ENCODE data around the gene SVEP1.

SVEP1 gene

GRCh38 chr9:110601098-110601497 lies 21.6 kb upstream of the SVEP1 start:
- Histone ChIP-seq H3K9me3 (replicated peaks in 1 of 2; ENCODE audit: control insufficient read depth in 2 of 2, insufficient read depth in 1 of 2, low read depth in 1 of 2, low read length in 2 of 2) (peaks cover 3 to 4% of the 10 kb centered on the region in 2 donors), H2BK15ac (ENCODE audit: low read length) (no peak overlapping the region), H2BK120ac (ENCODE audit: low read depth, low read length) (no peak overlapping the region), H2BK5ac (ENCODE audit: low read length) (no peak overlapping the region), H4K8ac (ENCODE audit: low read depth, low read length) (no peak overlapping the region), H3K27me3 (ENCODE audit: control insufficient read depth in 3 of 3, insufficient read depth in 3 of 3, low read depth in 1 of 3, low read length in 3 of 3) (no peaks in the 10 kb centered on the region), H4K91ac (ENCODE audit: low read depth, low read length, poor library complexity) (no peak overlapping the region), H2AK5ac (ENCODE audit: low read depth, low read length) (no peak overlapping the region), H2BK12ac (ENCODE audit: low read length) (no peak overlapping the region), H3K9ac (ENCODE audit: low read depth, low read length, poor library complexity) (no peak overlapping the region), H3K14ac (ENCODE audit: low read length) (no peak overlapping the region), H3K36me3 (replicated peaks in 1 of 2; ENCODE audit: control insufficient read depth in 2 of 2, insufficient read depth in 2 of 2, low read length in 2 of 2) (no peaks in the 10 kb centered on the region), H3K4ac (ENCODE audit: low read length) (no peak overlapping the region), H3K79me1 (ENCODE audit: low read depth, low read length) (no peaks in the 10 kb centered on the region), H3K4me1 (ENCODE audit: control insufficient read depth in 2 of 2, insufficient read depth in 1 of 2, low read depth in 1 of 2, low read length in 2 of 2) (peaks cover 0 to 1% of the 10 kb centered on the region in 2 donors), H3K4me3 (ENCODE audit: low read length in 2 of 2) (no peak overlapping the region), H3K23ac (ENCODE audit: low read depth, low read length, poor library complexity) (no peak overlapping the region), H3K4me2 (ENCODE audit: insufficient read depth, low read length, poor library complexity, severe bottlenecking) (no peak overlapping the region), H3K18ac (ENCODE audit: low read length) (no peak overlapping the region), H2AFZ (ENCODE audit: low read length) (no peak overlapping the region), H3K27ac (replicated peaks; ENCODE audit: low read length) (no peak overlapping the region)
- whole genome bisulfite sequencing, 2 donors (ENCODE audit: extremely low coverage in 2 of 2, insufficient read length in 2 of 2, insufficient replicate concordance in 1 of 2), result no CpG with 5 or more reads among the region's 4 CpGs
- no peak for DNase-seq (ENCODE audit: low spot score)

DNA sequence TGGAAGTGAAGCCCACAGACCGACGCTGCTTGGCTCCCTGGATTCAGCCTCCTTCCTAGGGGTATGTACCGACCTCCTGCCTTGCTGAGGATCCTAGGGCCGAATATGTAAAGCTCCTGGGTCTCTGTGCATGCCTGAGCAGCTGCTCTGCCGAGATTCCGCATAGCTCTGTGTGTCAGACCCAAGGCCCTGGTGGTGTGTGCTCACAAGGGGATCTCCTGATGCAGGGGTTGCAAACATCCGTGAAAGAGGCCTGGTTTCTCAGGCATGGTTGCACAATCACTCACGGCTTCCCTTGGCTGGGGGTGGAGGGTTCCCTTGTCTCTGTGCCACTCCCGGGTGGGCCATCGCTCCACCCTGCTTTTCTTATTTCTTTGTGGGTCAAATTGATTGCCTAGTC lies 19.9 kb upstream of the SVEP1 start:
- H3K9me3 ChIP-seq (replicated peaks in 1 of 2; ENCODE audit: control insufficient read depth in 2 of 2, insufficient read depth in 1 of 2, low read depth in 1 of 2, low read length in 2 of 2), result peaks cover 3 to 4% of the 10 kb centered on the region in 2 donors
- no peak overlapping the region for H3K23ac ChIP-seq (ENCODE audit: low read depth, low read length, poor library complexity)
- WGBS, 2 donors (ENCODE audit: extremely low coverage in 2 of 2, insufficient read length in 2 of 2, insufficient replicate concordance in 1 of 2), result no CpG with 5 or more reads among the region's 10 CpGs
- H3K4me3 ChIP-seq (ENCODE audit: low read length in 2 of 2), result no peak overlapping the region
- no peak overlapping the region for H3K9ac ChIP-seq (ENCODE audit: low read depth, low read length, poor library complexity)
- H3K27ac ChIP-seq (replicated peaks; ENCODE audit: low read length), result no peak overlapping the region
- no peak for DNase-seq (ENCODE audit: low spot score)
- H4K91ac ChIP-seq (ENCODE audit: low read depth, low read length, poor library complexity), result no peak overlapping the region
- H3K4me1 ChIP-seq (ENCODE audit: control insufficient read depth in 2 of 2, insufficient read depth in 1 of 2, low read depth in 1 of 2, low read length in 2 of 2), result peaks cover 0 to 1% of the 10 kb centered on the region in 2 donors
- H3K18ac ChIP-seq (ENCODE audit: low read length), result peak overlapping the region; percentile 60
- no peaks in the 10 kb centered on the region for H3K27me3 ChIP-seq (ENCODE audit: control insufficient read depth in 3 of 3, insufficient read depth in 3 of 3, low read depth in 1 of 3, low read length in 3 of 3)
- peak overlapping the region; percentile 45 for H2AFZ ChIP-seq (ENCODE audit: low read length)
- H2AK5ac ChIP-seq (ENCODE audit: low read depth, low read length), result no peak overlapping the region
- no peak overlapping the region for H2BK120ac ChIP-seq (ENCODE audit: low read depth, low read length)
- H3K4ac ChIP-seq (ENCODE audit: low read length), result no peak overlapping the region
- H2BK12ac ChIP-seq (ENCODE audit: low read length), result no peak overlapping the region
- H3K36me3 ChIP-seq (replicated peaks in 1 of 2; ENCODE audit: control insufficient read depth in 2 of 2, insufficient read depth in 2 of 2, low read length in 2 of 2), result no peaks in the 10 kb centered on the region
- no peak overlapping the region for H2BK15ac ChIP-seq (ENCODE audit: low read length)
- H2BK5ac ChIP-seq (ENCODE audit: low read length), result no peak overlapping the region
- H3K79me1 ChIP-seq (ENCODE audit: low read depth, low read length), result no peaks in the 10 kb centered on the region
- no peak overlapping the region for H3K14ac ChIP-seq (ENCODE audit: low read length)
- no peak overlapping the region for H3K4me2 ChIP-seq (ENCODE audit: insufficient read depth, low read length, poor library complexity, severe bottlenecking)
- H4K8ac ChIP-seq (ENCODE audit: low read depth, low read length), result peak overlapping the region; percentile 82

GRCh38 chr9:110592044-110592830 lies 12.7 kb upstream of the SVEP1 start:
- Histone ChIP-seq H3K4me3 (ENCODE audit: low read length in 2 of 2) (no peak overlapping the region), H3K27ac (replicated peaks; ENCODE audit: low read length) (no peak overlapping the region), H3K79me1 (ENCODE audit: low read depth, low read length) (no peaks in the 10 kb centered on the region), H3K14ac (ENCODE audit: low read length) (no peak overlapping the region), H3K18ac (ENCODE audit: low read length) (no peak overlapping the region), H3K4ac (ENCODE audit: low read length) (no peak overlapping the region), H2BK5ac (ENCODE audit: low read length) (no peak overlapping the region), H4K8ac (ENCODE audit: low read depth, low read length) (no peak overlapping the region), H2BK15ac (ENCODE audit: low read length) (no peak overlapping the region), H2AK5ac (ENCODE audit: low read depth, low read length) (no peak overlapping the region), H3K27me3 (ENCODE audit: control insufficient read depth in 3 of 3, insufficient read depth in 3 of 3, low read depth in 1 of 3, low read length in 3 of 3) (no peaks in the 10 kb centered on the region), H3K9me3 (replicated peaks in 1 of 2; ENCODE audit: control insufficient read depth in 2 of 2, insufficient read depth in 1 of 2, low read depth in 1 of 2, low read length in 2 of 2) (peaks cover 2 to 3% of the 10 kb centered on the region in 2 donors), H3K23ac (ENCODE audit: low read depth, low read length, poor library complexity) (no peak overlapping the region), H4K91ac (ENCODE audit: low read depth, low read length, poor library complexity) (no peak overlapping the region), H2BK12ac (ENCODE audit: low read length) (no peak overlapping the region), H2AFZ (ENCODE audit: low read length) (peak overlapping the region; percentile 32), H3K4me1 (ENCODE audit: control insufficient read depth in 2 of 2, insufficient read depth in 1 of 2, low read depth in 1 of 2, low read length in 2 of 2) (no peaks in the 10 kb centered on the region), H3K4me2 (ENCODE audit: insufficient read depth, low read length, poor library complexity, severe bottlenecking) (no peak overlapping the region), H3K9ac (ENCODE audit: low read depth, low read length, poor library complexity) (no peak overlapping the region), H3K36me3 (replicated peaks in 1 of 2; ENCODE audit: control insufficient read depth in 2 of 2, insufficient read depth in 2 of 2, low read length in 2 of 2) (no peaks in the 10 kb centered on the region), H2BK120ac (ENCODE audit: low read depth, low read length) (no peak overlapping the region)
- no peak for DNase-seq (ENCODE audit: low spot score)
- WGBS, 2 donors (ENCODE audit: extremely low coverage in 2 of 2, insufficient read length in 2 of 2, insufficient replicate concordance in 1 of 2), result no CpG with 5 or more reads among the region's 5 CpGs

GRCh38 chr9:110591526-110591925 lies 12.0 kb upstream of the SVEP1 start:
- Histone ChIP-seq H3K14ac (ENCODE audit: low read length) (no peak overlapping the region), H2BK5ac (ENCODE audit: low read length) (no peak overlapping the region), H3K27me3 (ENCODE audit: control insufficient read depth in 3 of 3, insufficient read depth in 3 of 3, low read depth in 1 of 3, low read length in 3 of 3) (no peaks in the 10 kb centered on the region), H3K9ac (ENCODE audit: low read depth, low read length, poor library complexity) (no peak overlapping the region), H3K4me3 (ENCODE audit: low read length in 2 of 2) (no peak overlapping the region), H3K9me3 (replicated peaks in 1 of 2; ENCODE audit: control insufficient read depth in 2 of 2, insufficient read depth in 1 of 2, low read depth in 1 of 2, low read length in 2 of 2) (peaks cover 0 to under 1% of the 10 kb centered on the region in 2 donors), H2BK120ac (ENCODE audit: low read depth, low read length) (no peak overlapping the region), H3K18ac (ENCODE audit: low read length) (no peak overlapping the region), H3K4me2 (ENCODE audit: insufficient read depth, low read length, poor library complexity, severe bottlenecking) (no peak overlapping the region), H3K27ac (replicated peaks; ENCODE audit: low read length) (no peak overlapping the region), H3K36me3 (replicated peaks in 1 of 2; ENCODE audit: control insufficient read depth in 2 of 2, insufficient read depth in 2 of 2, low read length in 2 of 2) (no peaks in the 10 kb centered on the region), H4K8ac (ENCODE audit: low read depth, low read length) (no peak overlapping the region), H3K4ac (ENCODE audit: low read length) (no peak overlapping the region), H2AFZ (ENCODE audit: low read length) (peak overlapping the region; percentile 46), H2AK5ac (ENCODE audit: low read depth, low read length) (no peak overlapping the region), H4K91ac (ENCODE audit: low read depth, low read length, poor library complexity) (no peak overlapping the region), H2BK12ac (ENCODE audit: low read length) (no peak overlapping the region), H3K23ac (ENCODE audit: low read depth, low read length, poor library complexity) (no peak overlapping the region), H3K79me1 (ENCODE audit: low read depth, low read length) (no peaks in the 10 kb centered on the region), H3K4me1 (ENCODE audit: control insufficient read depth in 2 of 2, insufficient read depth in 1 of 2, low read depth in 1 of 2, low read length in 2 of 2) (no peaks in the 10 kb centered on the region), H2BK15ac (ENCODE audit: low read length) (no peak overlapping the region)
- WGBS, 2 donors (ENCODE audit: extremely low coverage in 2 of 2, insufficient read length in 2 of 2, insufficient replicate concordance in 1 of 2), result no CpG with 5 or more reads among the region's 1 CpG
- DNase-seq (ENCODE audit: low spot score), result no peak
